HL-60 (cell line): ENCODE data around the gene DDO.

ENCODE experiments used
- DNase-seq, 2 experiments: peaks; one replicate each; pipeline ENCODE4 v3.0.0-alpha.2; 2010 to 2020; ENCODE audit warnings: low read depth in 1 of 2, low spot score in 1 of 2
- H3K27ac ChIP-seq: fragments of 250-450 bp; sonication (Bioruptor Pico); replicated peaks from 2 replicates; pipeline ENCODE4 v1.5.1; 2020; ENCODE audit warnings: mild to moderate bottlenecking, moderate library complexity
- H3K27me3 ChIP-seq: fragments of 250-450 bp; sonication (Bioruptor Pico); 2 replicates; pipeline ENCODE4 v1.5.1; 2021; ENCODE audit warnings: mild to moderate bottlenecking, moderate library complexity; ENCODE audit not compliant: insufficient read depth, poor library complexity, severe bottlenecking
- H3K4me3 ChIP-seq: replicated peaks from 2 replicates; pipeline ENCODE4 v1.5.1; 2011; ENCODE audit warnings: mild to moderate bottlenecking, control low read depth, low read length; ENCODE audit not compliant: insufficient read depth
- CTCF ChIP-seq: IDR thresholded peaks from one replicate; pipeline ENCODE4 v1.5.1; 2011; ENCODE audit warnings: low read length, control low read depth, inconsistent platforms; ENCODE audit not compliant: insufficient read depth
- GABPA ChIP-seq: IDR thresholded peaks from 2 replicates; pipeline ENCODE4 v1.6.1; 2012; ENCODE audit warnings: low read depth
- POLR2AphosphoS5 ChIP-seq: IDR thresholded peaks from 2 replicates; pipeline ENCODE4 v1.6.1; 2012; ENCODE audit warnings: low read depth
- REST ChIP-seq: IDR thresholded peaks from 2 replicates; pipeline ENCODE4 v1.6.1; 2012; ENCODE audit warnings: low read depth; ENCODE audit not compliant: insufficient replicate concordance
- SPI1 ChIP-seq: IDR thresholded peaks from 2 replicates; pipeline ENCODE4 v1.6.1; 2012; ENCODE audit warnings: low read depth, mild to moderate bottlenecking, borderline replicate concordance
- long read RNA-seq: library from polyadenylated mRNA; unstranded; transcript quantifications from one replicate; pipeline ENCODE4 v2.0.0, GENCODE V29; 2020

DDO gene
- long read RNA-seq: 0 reads

GRCh38 chr6:110415086-110415916 lies at the start of gene DDO:
Gene DDO, minus strand, starts transcription at chr6:110415575. Its CDS starts 2,113 bp downstream, at chr6:110413462.
- Histone ChIP-seq H3K4me3 (no peak within 1 kb of the TSS), H3K27me3 (no peaks in the 10 kb centered on the region), H3K27ac (no peak within 1 kb of the TSS)
- TF ChIP-seq CTCF (no peak), SPI1 (no peak), POLR2AphosphoS5 (no peak), REST (no peak), GABPA (no peak)
- no peak for DNase-seq

- no peak for TF ChIP-seq SPI1
- no peak for TF ChIP-seq POLR2AphosphoS5
- TF ChIP-seq REST: no peak
- TF ChIP-seq CTCF: no peak
- no peak for DNase-seq
- no peak overlapping the region for H3K4me3 ChIP-seq
- no peaks in the 10 kb centered on the region for H3K27me3 ChIP-seq
- no peak overlapping the region for H3K27ac ChIP-seq
Measured at GRCh38 chr6:110462884-110463481, 47.6 kb upstream of the DDO start.

GRCh38 chr6:110461376-110461775 lies 46.0 kb upstream of the DDO start:
- no peak for TF ChIP-seq CTCF
- TF ChIP-seq POLR2AphosphoS5: no peak
- no peak for TF ChIP-seq SPI1
- no peak for TF ChIP-seq GABPA
- TF ChIP-seq REST: no peak
- no peak for DNase-seq
- Histone ChIP-seq H3K27me3 (no peaks in the 10 kb centered on the region), H3K27ac (no peak overlapping the region), H3K4me3 (no peak overlapping the region)
